Measurements from ENCODE around the gene DCANP1. TPM values are rescaled to one million over a fixed set of nuclear protein-coding genes. Genes with fewer than 3 reads are reported as not detected.

The DCANP1 gene
- total RNA-seq, 1 experiment from 2014 or later = not detected

- Mint-ChIP-seq H3K4me1 (ENCODE audit: insufficient read depth, unreplicated experiment) (peaks cover 10% of the 10 kb centered on the region), H3K9me3 (ENCODE audit: unreplicated experiment) (no peaks in the 10 kb centered on the region), H3K27ac (ENCODE audit: low read depth, unreplicated experiment) (no peak overlapping the region), H3K27me3 (ENCODE audit: insufficient read depth, unreplicated experiment) (no peaks in the 10 kb centered on the region), H3K36me3 (ENCODE audit: insufficient read depth, unreplicated experiment) (no peaks in the 10 kb centered on the region), H3K4me3 (ENCODE audit: unreplicated experiment) (no peak overlapping the region)
- BruUV-seq (replicated peaks) = no TSS peak
- TF ChIP-seq CTCF (IDR thresholded peaks at IDR 0.05; ENCODE audit: unreplicated experiment) = no peak
- POLR2A ChIA-PET = interaction anchor here (1.0 kb wide), 1 partner anchor 34 kb away, joined by 3 read pairs; no protein-coding TSS in a partner anchor
- DNase-seq (ENCODE audit: unreplicated experiment) = peak; percentile 74
- intact Hi-C loops (cut with micrococcal nuclease) = no loop called here
- CTCF ChIA-PET = interaction anchor here (0.6 to 7.6 kb wide), 13 partner anchors 12 to 562 kb away, joined by 3 to 60 read pairs (median 5); no protein-coding TSS in a partner anchor
These were observed 9.2 kb downstream of the DCANP1 start for GRCh38 chr5:135437796-135438560.

DNA sequence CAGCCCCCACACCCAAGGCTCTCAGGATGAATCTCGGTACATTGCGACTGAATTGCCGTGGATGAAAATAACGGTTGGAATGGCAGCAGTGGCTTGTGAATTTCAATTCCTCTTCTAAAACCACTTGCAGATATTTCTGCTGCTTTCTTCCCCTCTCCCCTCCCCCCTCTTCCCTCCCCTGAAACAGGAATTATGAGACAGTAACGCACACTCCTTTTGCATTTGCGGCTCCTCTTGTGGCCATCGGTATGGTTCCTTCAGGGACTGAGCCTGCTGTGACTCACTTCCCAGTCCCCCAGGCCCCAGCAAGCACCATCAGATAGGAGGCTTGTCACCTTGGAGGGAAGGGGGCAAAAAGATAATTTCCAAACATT is 9.7 kb downstream of the DCANP1 start:
- Mint-ChIP-seq H3K36me3 (ENCODE audit: insufficient read depth, unreplicated experiment) (no peaks in the 10 kb centered on the region), H3K4me3 (ENCODE audit: unreplicated experiment) (no peak overlapping the region), H3K27me3 (ENCODE audit: insufficient read depth, unreplicated experiment) (no peaks in the 10 kb centered on the region), H3K4me1 (ENCODE audit: insufficient read depth, unreplicated experiment) (peaks cover 10% of the 10 kb centered on the region), H3K27ac (ENCODE audit: low read depth, unreplicated experiment) (no peak overlapping the region), H3K9me3 (ENCODE audit: unreplicated experiment) (no peaks in the 10 kb centered on the region)
- TF ChIP-seq CTCF (IDR thresholded peaks at IDR 0.05; ENCODE audit: unreplicated experiment) = no peak
- BruUV-seq (replicated peaks) = no TSS peak
- DNase-seq (ENCODE audit: unreplicated experiment) = no peak
- POLR2A ChIA-PET = interaction anchor here (1.0 kb wide), 1 partner anchor 33 kb away, joined by 3 read pairs; no protein-coding TSS in a partner anchor
- intact Hi-C loops (cut with micrococcal nuclease) = no loop called here
- CTCF ChIA-PET = interaction anchor here (0.6 to 7.6 kb wide), 9 partner anchors 11 to 717 kb away, joined by 3 to 60 read pairs (median 3); no protein-coding TSS in a partner anchor

DNA sequence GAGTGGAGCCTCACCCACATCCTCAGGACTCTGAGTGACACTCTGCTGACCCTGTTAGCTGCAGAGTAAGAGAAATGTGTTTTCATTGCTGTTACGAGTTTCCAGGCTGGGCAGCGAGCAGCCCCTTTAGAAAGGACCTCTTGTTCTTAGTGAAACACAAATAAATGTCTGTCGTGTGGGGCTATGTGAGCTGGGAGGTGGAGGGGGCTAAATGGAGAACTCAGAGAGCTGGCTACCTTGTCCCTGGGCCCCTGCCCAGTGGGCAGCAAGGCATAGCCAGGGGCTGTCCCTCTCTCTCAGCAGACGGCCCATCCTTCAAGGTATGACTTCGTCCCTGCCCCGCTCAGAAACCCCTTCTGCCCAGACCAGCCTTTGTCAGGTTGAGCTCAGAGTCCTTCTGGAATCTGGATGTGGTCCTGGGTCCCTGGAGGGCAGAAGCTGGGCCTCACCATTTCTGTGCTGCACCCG is 10.2 kb downstream of the DCANP1 start:
- TF ChIP-seq CTCF (IDR thresholded peaks at IDR 0.05; ENCODE audit: unreplicated experiment) = no peak
- Mint-ChIP-seq H3K4me3 (ENCODE audit: unreplicated experiment) (no peak overlapping the region), H3K36me3 (ENCODE audit: insufficient read depth, unreplicated experiment) (no peaks in the 10 kb centered on the region), H3K27ac (ENCODE audit: low read depth, unreplicated experiment) (no peak overlapping the region), H3K4me1 (ENCODE audit: insufficient read depth, unreplicated experiment) (peaks cover 10% of the 10 kb centered on the region), H3K27me3 (ENCODE audit: insufficient read depth, unreplicated experiment) (no peaks in the 10 kb centered on the region), H3K9me3 (ENCODE audit: unreplicated experiment) (no peaks in the 10 kb centered on the region)
- no peak for DNase-seq (ENCODE audit: unreplicated experiment)
- ChIA-PET CTCF (interaction anchor here (0.9 to 7.6 kb wide), 5 partner anchors 11 to 717 kb away, joined by 3 to 60 read pairs (median 3); no protein-coding TSS in a partner anchor), POLR2A (no interaction called here)
- no TSS peak for BruUV-seq (replicated peaks)
- intact Hi-C loops (cut with micrococcal nuclease) = no loop called here

GRCh38 chr5:135435467-135436330 is 11.4 kb downstream of the DCANP1 start:
- ChIA-PET CTCF (interaction anchor here (0.9 to 7.6 kb wide), 5 partner anchors 10 to 117 kb away, joined by 3 to 60 read pairs (median 6); no protein-coding TSS in a partner anchor), POLR2A (no interaction called here)
- Mint-ChIP-seq H3K4me3 (ENCODE audit: unreplicated experiment) (no peak overlapping the region), H3K4me1 (ENCODE audit: insufficient read depth, unreplicated experiment) (peaks cover 10% of the 10 kb centered on the region), H3K36me3 (ENCODE audit: insufficient read depth, unreplicated experiment) (no peaks in the 10 kb centered on the region), H3K9me3 (ENCODE audit: unreplicated experiment) (no peaks in the 10 kb centered on the region), H3K27ac (ENCODE audit: low read depth, unreplicated experiment) (no peak overlapping the region), H3K27me3 (ENCODE audit: insufficient read depth, unreplicated experiment) (no peaks in the 10 kb centered on the region)
- BruUV-seq (replicated peaks) = no TSS peak
- intact Hi-C loops (cut with micrococcal nuclease) = no loop called here
- TF ChIP-seq CTCF (IDR thresholded peaks at IDR 0.05; ENCODE audit: unreplicated experiment) = no peak
- no peak for DNase-seq (ENCODE audit: unreplicated experiment)
